GM10248 (cell line): ENCODE measurements around the gene RXRA.

Experiments
- CTCF ChIA-PET: fragments of 300-600 bp; sonication (Branson Sonifier 250); formaldehyde crosslinking; extraction: SDS; loops from one replicate; lab custom pipeline; 2021; ENCODE audit warnings: antibody characterized with exemption; lab: Yijun Ruan, JAX
- POLR2A ChIA-PET: fragments of 350-650 bp; sonication (Branson Sonifier 250); formaldehyde crosslinking; extraction: SDS; loops from one replicate; lab custom pipeline; 2020; ENCODE audit warnings: antibody characterized with exemption; lab: Yijun Ruan, JAX
- DNase-seq: peaks from one replicate; pipeline ENCODE4 v3.0.0; 2012; ENCODE audit errors: extremely low spot score
- TF ChIP-seq, protein P1 (sequence below): IDR thresholded peaks from 2 replicates; pipeline ENCODE4 v1.5.1; 2012; ENCODE audit warnings: mild to moderate bottlenecking, low read depth; ENCODE audit errors: extremely low read depth, missing control alignments, control extremely low read depth

RXRA gene

DNA sequence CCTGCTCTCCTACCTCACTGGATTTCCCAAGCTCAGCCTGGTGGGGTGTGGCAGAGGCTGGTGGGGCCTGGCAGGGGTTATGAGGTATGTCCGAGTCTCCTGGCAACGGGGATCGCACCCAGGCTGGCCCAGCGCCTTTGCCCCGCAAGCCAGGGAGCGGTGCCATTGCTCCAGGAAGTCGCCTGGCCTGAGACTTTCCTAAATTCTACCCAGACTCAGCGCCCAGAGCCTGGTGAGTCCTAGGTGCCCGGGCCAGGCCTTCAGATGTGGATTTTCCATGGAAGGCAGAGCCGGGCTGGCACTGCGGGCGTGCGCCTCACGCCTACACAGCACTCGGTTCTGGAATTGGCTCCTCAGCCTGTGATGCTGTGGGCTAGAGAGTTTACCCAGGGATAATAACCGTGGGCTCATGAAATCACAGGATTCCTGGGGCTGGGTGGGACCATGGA lies 159.9 kb downstream of the RXRA start:
- TF ChIP-seq, protein P1, sequence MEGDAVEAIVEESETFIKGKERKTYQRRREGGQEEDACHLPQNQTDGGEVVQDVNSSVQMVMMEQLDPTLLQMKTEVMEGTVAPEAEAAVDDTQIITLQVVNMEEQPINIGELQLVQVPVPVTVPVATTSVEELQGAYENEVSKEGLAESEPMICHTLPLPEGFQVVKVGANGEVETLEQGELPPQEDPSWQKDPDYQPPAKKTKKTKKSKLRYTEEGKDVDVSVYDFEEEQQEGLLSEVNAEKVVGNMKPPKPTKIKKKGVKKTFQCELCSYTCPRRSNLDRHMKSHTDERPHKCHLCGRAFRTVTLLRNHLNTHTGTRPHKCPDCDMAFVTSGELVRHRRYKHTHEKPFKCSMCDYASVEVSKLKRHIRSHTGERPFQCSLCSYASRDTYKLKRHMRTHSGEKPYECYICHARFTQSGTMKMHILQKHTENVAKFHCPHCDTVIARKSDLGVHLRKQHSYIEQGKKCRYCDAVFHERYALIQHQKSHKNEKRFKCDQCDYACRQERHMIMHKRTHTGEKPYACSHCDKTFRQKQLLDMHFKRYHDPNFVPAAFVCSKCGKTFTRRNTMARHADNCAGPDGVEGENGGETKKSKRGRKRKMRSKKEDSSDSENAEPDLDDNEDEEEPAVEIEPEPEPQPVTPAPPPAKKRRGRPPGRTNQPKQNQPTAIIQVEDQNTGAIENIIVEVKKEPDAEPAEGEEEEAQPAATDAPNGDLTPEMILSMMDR, result no peak
- no peak for DNase-seq
- ChIA-PET POLR2A (no interaction called here), CTCF (no interaction called here)

DNA sequence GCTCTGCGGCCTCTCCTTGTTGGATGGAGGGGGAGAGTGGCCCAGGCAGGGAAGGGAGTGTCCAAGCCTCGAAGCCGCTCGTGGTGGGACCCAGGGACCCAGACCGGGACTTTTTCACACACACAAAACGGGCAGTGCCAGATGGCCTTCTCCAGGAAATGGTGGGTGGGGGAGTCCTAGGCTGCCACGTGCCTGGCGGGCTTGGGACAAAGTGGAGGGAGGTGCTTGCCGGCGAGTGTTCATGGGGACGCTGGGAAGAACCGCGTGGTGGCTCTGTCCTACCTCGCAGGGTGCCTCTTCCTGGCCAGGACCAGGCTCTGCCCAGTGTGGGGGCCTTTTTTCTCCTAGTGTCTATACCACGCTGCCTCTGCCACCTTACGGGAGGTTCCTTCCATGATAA lies 160.3 kb downstream of the RXRA start:
- no peak for DNase-seq
- TF ChIP-seq, protein P1, result no peak
- POLR2A ChIA-PET, result no interaction called here
- CTCF ChIA-PET, result no interaction called here
